Activated T-helper 17 cell treated with anti-CD3 and anti-CD28 coated beads, Interleukin-2, amount 50 U/mL, for 72 hours (primary cell): Measurements from ENCODE around the gene IFT81. TPM values are rescaled to one million over a fixed set of nuclear protein-coding genes. Genes with fewer than 3 reads are reported as not detected.

Source experiments
- ATAC-seq: fragments of 150-1000 bp; cut with Tn5 transposase; replicated peaks from 2 replicates; pipeline ENCODE4 v1.10.0; 2021; ENCODE audit warnings: mild to moderate bottlenecking, moderate library complexity
- H3K27ac Mint-ChIP-seq: one replicate; pipeline ENCODE4 v1.8.0; 2022; ENCODE audit warnings: mixed read lengths
- H3K27me3 Mint-ChIP-seq: one replicate; pipeline ENCODE4 v1.8.0; 2022; ENCODE audit warnings: mixed read lengths
- H3K36me3 Mint-ChIP-seq: one replicate; pipeline ENCODE4 v1.8.0; 2022; ENCODE audit warnings: low read depth, mild to moderate bottlenecking, mixed read lengths
- H3K4me1 Mint-ChIP-seq: one replicate; pipeline ENCODE4 v1.8.0; 2022; ENCODE audit warnings: mixed read lengths
- H3K4me3 Mint-ChIP-seq: one replicate; pipeline ENCODE4 v1.8.0; 2022; ENCODE audit warnings: mild to moderate bottlenecking, mixed read lengths
- H3K9me3 Mint-ChIP-seq: one replicate; pipeline ENCODE4 v1.8.0; 2022; ENCODE audit warnings: mixed read lengths
- total RNA-seq, 2 donors: library from RNA; stranded (reverse); gene quantifications; one replicate each; pipeline ENCODE4 v1.2.3, GENCODE V29; 2022

The IFT81 gene
- total RNA-seq, 2 donors from 2014 or later = 2.4 to 3.4 TPM

- Mint-ChIP-seq H3K4me3 (no peak overlapping the region), H3K36me3 (no peaks in the 10 kb centered on the region), H3K27me3 (no peaks in the 10 kb centered on the region), H3K9me3 (no peaks in the 10 kb centered on the region), H3K27ac (no peak overlapping the region), H3K4me1 (peaks cover 4% of the 10 kb centered on the region)
- ATAC-seq = peak; percentile 87
Measured at GRCh38 chr12:110102255-110102654, 21.9 kb upstream of the IFT81 start.

GRCh38 chr12:110104188-110105094, 19.7 kb upstream of the IFT81 start:
- H3K36me3 Mint-ChIP-seq = no peaks in the 10 kb centered on the region
- no peak overlapping the region for H3K4me3 Mint-ChIP-seq
- H3K4me1 Mint-ChIP-seq = peaks cover 4% of the 10 kb centered on the region
- ATAC-seq = no peak
- no peak overlapping the region for H3K27ac Mint-ChIP-seq
- H3K27me3 Mint-ChIP-seq = peaks cover 4% of the 10 kb centered on the region
- H3K9me3 Mint-ChIP-seq = no peaks in the 10 kb centered on the region

DNA sequence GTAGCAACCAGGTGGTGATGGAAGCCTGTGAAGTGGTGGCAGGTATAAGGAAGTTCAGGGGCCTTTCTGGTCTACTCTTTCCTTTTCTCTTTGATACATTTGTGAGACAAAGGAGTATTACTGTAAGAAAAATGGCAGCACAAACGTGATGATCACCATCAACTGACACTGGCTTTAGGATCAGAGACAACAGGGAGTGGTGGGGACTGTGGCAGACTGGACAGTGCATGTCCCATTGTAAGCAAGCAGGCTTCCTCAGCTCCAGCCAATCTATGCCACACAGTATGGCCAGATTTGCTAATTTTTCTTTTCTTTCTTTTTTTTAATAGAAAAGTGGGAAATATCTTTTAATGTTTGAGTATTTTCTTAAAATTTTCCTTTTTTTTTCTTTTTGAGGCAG, 19.0 kb upstream of the IFT81 start:
- no peak for ATAC-seq

DNA sequence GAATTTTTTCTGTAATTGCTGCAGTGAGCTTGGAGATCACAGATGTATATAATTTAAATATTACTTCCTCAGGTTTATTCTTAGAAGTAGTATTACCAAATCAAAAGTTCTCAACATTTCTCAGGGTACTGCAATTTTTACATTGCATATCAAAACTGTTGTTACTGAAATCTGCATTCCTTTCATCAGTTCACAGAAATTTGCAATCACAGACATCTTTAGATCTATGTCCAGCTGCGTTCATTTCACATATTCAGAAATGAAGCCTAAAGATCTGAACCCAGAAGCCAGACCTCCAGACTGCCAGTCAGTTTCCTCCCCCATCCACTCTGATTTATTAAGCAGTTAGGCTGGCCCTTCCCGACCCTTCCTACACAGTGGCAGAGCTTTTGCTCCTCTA, 18.2 kb upstream of the IFT81 start:
- H3K9me3 Mint-ChIP-seq = no peaks in the 10 kb centered on the region
- peaks cover 6% of the 10 kb centered on the region for H3K27me3 Mint-ChIP-seq
- no peak for ATAC-seq
- H3K27ac Mint-ChIP-seq = no peak overlapping the region
- H3K36me3 Mint-ChIP-seq = no peaks in the 10 kb centered on the region
- no peak overlapping the region for H3K4me3 Mint-ChIP-seq
- H3K4me1 Mint-ChIP-seq = no peaks in the 10 kb centered on the region

More for the DNA sequence above, 19.0 kb upstream of the IFT81 start:
- Mint-ChIP-seq H3K9me3 (no peaks in the 10 kb centered on the region), H3K36me3 (no peaks in the 10 kb centered on the region), H3K27me3 (peaks cover 6% of the 10 kb centered on the region), H3K27ac (no peak overlapping the region), H3K4me3 (no peak overlapping the region), H3K4me1 (peaks cover 3% of the 10 kb centered on the region)

DNA sequence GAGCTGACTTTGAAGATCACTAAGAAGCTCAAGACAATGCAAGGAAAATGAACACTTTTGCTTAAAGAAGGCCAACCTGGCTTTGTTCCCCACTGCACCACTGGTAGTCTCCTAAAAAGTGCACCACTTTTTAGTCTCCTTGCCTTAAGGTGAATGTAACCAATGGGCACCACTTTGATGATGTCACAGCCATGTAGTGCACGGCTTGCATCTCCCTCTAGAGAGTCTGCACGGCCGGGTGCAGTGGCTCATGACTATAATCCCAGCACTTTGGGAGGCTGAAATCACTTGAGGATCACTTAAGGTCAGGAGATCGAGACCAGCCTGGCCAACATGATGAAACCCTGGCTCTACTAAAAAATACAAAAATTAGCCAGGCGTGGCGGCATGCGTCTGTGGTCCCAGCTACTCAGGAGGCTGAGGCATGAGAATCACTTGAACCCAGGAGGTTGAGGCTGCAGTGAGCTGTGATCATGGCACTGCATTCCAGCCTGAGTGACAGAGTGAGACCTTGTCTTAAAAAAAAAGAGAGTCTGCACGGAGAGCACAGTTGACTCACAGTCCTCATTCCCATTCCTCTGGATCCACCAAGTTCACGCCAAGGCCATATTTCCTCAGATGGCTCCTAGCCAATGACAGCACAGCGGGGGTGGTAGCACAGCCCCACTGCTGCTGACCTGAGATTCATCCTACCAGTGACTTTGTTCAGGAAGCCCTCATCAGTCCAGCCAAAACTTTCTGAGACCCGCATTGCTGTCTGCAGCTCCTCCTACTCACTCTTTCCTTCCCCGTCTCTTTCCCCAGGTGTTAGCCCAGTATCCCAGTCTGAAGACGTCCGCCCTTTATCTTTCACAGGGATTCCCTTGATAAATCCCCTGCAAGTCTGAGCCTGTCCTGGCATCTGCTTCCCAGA, 16.5 kb upstream of the IFT81 start:
- H3K9me3 Mint-ChIP-seq = no peaks in the 10 kb centered on the region
- no peak for ATAC-seq
- no peaks in the 10 kb centered on the region for H3K36me3 Mint-ChIP-seq
- no peak overlapping the region for H3K4me3 Mint-ChIP-seq
- no peaks in the 10 kb centered on the region for H3K4me1 Mint-ChIP-seq
- no peak overlapping the region for H3K27ac Mint-ChIP-seq
- H3K27me3 Mint-ChIP-seq = peaks cover 6% of the 10 kb centered on the region

GRCh38 chr12:110108309-110109036, 15.7 kb upstream of the IFT81 start:
- no peaks in the 10 kb centered on the region for H3K4me1 Mint-ChIP-seq
- H3K4me3 Mint-ChIP-seq = no peak overlapping the region
- no peak for ATAC-seq
- no peaks in the 10 kb centered on the region for H3K36me3 Mint-ChIP-seq
- peaks cover 6% of the 10 kb centered on the region for H3K27me3 Mint-ChIP-seq
- H3K27ac Mint-ChIP-seq = no peak overlapping the region
- no peaks in the 10 kb centered on the region for H3K9me3 Mint-ChIP-seq

DNA sequence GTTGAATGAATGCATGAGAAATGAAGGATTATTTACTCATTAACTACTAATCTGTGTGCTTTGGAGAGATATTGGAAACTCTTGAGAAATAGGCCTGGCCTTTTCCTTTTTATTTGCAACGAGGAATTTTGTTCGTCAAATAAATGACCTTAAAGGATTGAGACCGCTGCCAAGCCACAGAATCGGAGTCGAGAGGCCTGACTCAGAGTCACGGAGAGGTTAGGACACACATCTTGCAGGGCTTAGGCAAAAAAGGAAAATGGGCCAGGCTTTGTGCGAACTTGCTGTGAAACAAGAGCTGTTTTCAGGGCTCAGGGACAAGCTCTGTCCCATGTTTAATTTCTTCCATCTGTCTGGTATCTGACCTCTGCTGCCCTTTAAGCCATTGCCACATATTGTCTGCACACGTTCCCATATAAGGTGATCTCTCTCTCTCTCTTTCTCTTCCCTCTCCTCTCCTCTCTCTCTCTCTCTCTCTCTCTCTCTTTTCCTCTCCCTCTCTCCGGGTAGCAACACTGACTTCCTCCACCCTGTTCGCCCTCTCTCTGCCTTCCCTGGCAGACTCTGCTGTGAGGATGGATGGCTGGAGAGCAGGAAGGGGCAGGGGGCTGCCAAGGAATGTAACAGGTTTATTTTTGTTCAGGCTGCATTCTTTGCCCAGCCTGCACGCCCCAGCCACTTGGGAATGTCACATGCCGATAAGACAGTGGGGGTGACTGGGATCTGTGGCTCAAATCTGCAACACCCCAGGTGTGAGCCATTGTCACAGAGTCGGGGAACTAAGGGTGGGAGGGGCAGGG, 14.9 kb upstream of the IFT81 start:
- no peak overlapping the region for H3K4me3 Mint-ChIP-seq
- H3K27me3 Mint-ChIP-seq = peaks cover 6% of the 10 kb centered on the region
- no peak for ATAC-seq
- no peak overlapping the region for H3K27ac Mint-ChIP-seq
- no peaks in the 10 kb centered on the region for H3K4me1 Mint-ChIP-seq
- no peaks in the 10 kb centered on the region for H3K9me3 Mint-ChIP-seq
- no peaks in the 10 kb centered on the region for H3K36me3 Mint-ChIP-seq

DNA sequence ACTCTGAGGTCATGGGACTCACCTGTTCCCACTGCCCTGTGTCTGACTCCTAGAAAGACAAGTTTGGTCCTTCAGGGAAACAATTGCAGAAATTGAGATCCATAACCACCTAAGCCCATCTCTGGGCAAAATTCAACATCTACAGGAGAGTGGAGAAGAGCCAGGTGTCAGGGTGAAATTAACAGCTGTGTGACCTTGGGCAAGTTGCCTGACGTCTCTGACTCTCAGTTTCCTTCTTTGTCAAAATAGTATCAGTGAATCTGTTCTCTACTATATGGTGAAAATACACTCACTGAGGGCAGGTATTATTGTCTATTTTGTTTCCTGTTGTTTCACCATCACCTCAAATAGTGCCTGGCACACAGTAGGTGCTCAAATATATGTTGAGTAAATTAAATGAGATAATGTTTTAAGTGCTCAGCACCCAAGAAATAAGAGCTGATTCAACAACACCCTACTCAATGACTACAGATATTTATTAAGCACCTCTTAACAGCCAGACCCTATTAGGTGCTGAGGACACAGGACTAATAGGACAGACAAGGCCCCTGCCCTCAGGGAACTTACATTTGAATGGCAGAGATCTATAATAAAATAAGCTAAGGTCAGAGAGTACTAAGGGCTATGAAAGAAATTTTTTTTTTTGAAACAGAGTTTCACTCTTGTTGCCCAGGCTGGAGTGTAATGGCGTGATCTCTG, 14.2 kb upstream of the IFT81 start:
- Mint-ChIP-seq H3K27me3 (peaks cover 6% of the 10 kb centered on the region), H3K4me1 (no peaks in the 10 kb centered on the region), H3K9me3 (no peaks in the 10 kb centered on the region), H3K36me3 (no peaks in the 10 kb centered on the region), H3K27ac (no peak overlapping the region), H3K4me3 (no peak overlapping the region)
- no peak for ATAC-seq

- Mint-ChIP-seq H3K9me3 (no peaks in the 10 kb centered on the region), H3K36me3 (no peaks in the 10 kb centered on the region), H3K27ac (no peak overlapping the region), H3K27me3 (peaks cover 6% of the 10 kb centered on the region), H3K4me3 (no peak overlapping the region), H3K4me1 (no peaks in the 10 kb centered on the region)
- no peak for ATAC-seq
Measured at GRCh38 chr12:110111476-110112334, 12.5 kb upstream of the IFT81 start.

DNA sequence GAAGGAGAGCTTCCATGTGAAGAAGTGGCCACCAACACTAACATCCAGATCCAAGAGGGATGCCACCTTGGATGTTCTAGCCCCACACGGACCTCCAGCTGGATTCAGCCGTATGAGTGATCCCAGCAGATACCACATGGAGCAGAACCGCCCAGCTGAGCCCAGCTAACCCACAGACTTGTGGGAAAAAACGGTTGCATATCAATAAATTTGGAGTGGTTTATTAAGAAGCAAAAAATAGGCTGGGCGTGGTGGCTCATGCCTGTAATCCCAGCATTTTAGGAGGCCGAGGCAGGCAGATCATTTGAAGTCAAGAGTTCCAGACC, 11.9 kb upstream of the IFT81 start:
- no peak for ATAC-seq
- Mint-ChIP-seq H3K9me3 (no peaks in the 10 kb centered on the region), H3K4me3 (no peak overlapping the region), H3K27ac (no peak overlapping the region), H3K27me3 (peaks cover 6% of the 10 kb centered on the region), H3K4me1 (no peaks in the 10 kb centered on the region), H3K36me3 (no peaks in the 10 kb centered on the region)

GRCh38 chr12:110114528-110114937, 9.6 kb upstream of the IFT81 start:
- no peaks in the 10 kb centered on the region for H3K9me3 Mint-ChIP-seq
- H3K4me3 Mint-ChIP-seq = no peak overlapping the region
- ATAC-seq = no peak
- peaks cover 5% of the 10 kb centered on the region for H3K27me3 Mint-ChIP-seq
- no peak overlapping the region for H3K27ac Mint-ChIP-seq
- H3K4me1 Mint-ChIP-seq = no peaks in the 10 kb centered on the region
- no peaks in the 10 kb centered on the region for H3K36me3 Mint-ChIP-seq

DNA sequence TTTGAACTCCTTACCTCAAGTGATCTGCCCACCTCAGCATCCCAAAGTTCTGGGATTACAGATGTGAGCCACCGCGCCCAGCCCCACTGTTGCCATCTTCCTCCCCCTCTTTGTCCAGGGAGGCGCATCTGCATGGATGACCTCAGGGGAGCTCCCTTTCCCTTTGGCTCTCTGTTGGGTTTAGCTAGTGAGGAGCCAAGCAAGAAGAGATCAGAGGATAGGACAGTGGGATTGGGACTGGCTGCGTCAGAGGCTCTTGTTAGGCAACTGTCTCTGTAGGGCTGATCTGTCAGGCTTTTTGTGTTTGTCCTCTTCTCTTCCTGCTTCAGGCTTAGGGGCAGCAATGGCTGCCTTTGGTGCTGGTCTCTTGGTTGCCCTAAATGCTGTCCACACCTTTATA, 8.5 kb upstream of the IFT81 start:
- H3K36me3 Mint-ChIP-seq = no peaks in the 10 kb centered on the region
- H3K4me1 Mint-ChIP-seq = no peaks in the 10 kb centered on the region
- no peak overlapping the region for H3K27ac Mint-ChIP-seq
- H3K4me3 Mint-ChIP-seq = no peak overlapping the region
- ATAC-seq = no peak
- H3K27me3 Mint-ChIP-seq = peaks cover 6% of the 10 kb centered on the region
- no peaks in the 10 kb centered on the region for H3K9me3 Mint-ChIP-seq

DNA sequence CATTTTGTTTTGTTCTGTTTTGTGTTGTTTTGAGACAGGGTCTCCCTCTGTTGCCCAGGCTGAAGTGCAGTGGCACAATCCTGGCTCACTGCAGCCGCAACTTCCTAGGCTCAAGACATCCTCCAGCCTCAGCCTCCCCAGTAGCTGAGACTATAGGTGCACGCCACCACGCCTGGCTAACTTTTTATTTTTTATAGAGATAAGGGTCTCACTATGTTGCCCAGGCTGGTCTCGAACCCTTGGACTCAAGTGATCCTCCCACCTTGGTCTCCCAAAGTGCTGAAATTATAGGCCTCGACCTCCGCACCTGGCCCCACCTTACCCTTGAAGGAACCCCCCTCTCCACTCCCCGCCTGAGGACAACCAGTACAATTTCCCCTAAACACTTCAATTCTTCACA, 7.5 kb upstream of the IFT81 start:
- Mint-ChIP-seq H3K4me1 (no peaks in the 10 kb centered on the region), H3K36me3 (no peaks in the 10 kb centered on the region), H3K9me3 (no peaks in the 10 kb centered on the region), H3K27ac (no peak overlapping the region), H3K27me3 (peaks cover 9% of the 10 kb centered on the region), H3K4me3 (no peak overlapping the region)
- ATAC-seq = no peak
